Testis (tissue), 3 donors: ENCODE measurements around the gene STXBP1. TPM values are rescaled to one million over a fixed set of nuclear protein-coding genes. Genes with fewer than 3 reads are reported as not detected.
A peak's percentile ranks its signal among the peaks of the same experiment; 100 is the strongest.

ENCODE experiments used
- DNase-seq: peaks from one replicate; pipeline ENCODE4 v3.0.0-alpha.2; 2019
- H3K27ac ChIP-seq, 2 donors: fragments of 200-600 bp; sonication (generic); one replicate each; pipeline ENCODE4 v1.5.1; 2019
- H3K27me3 ChIP-seq: fragments of 200-600 bp; sonication (generic); one replicate; pipeline ENCODE4 v1.5.1; 2019
- H3K36me3 ChIP-seq: fragments of 200-600 bp; sonication (generic); one replicate; pipeline ENCODE4 v1.5.1; 2017; ENCODE audit warnings: low read depth; ENCODE audit errors: missing control alignments
- H3K4me1 ChIP-seq: fragments of 200-600 bp; sonication (generic); one replicate; pipeline ENCODE4 v1.5.1; 2019
- H3K4me3 ChIP-seq, 2 donors: fragments of 200-600 bp; sonication (generic); one replicate each; pipeline ENCODE4 v1.5.1; 2017 to 2019
- H3K9me3 ChIP-seq: fragments of 200-600 bp; sonication (generic); one replicate; pipeline ENCODE4 v1.5.1; 2017
- CTCF ChIP-seq, 3 experiments: fragments of 450-650 bp in 2 of 3; fragments of 200-600 bp in 1 of 3; sonication (generic) in 1 of 3; IDR thresholded peaks; one replicate each; pipeline ENCODE4 v1.5.1; 2016 to 2019; ENCODE audit warnings: antibody characterized with exemption in 3 of 3, mild to moderate bottlenecking in 2 of 3, moderate library complexity in 1 of 3
- POLR2A ChIP-seq: fragments of 450-650 bp; IDR thresholded peaks from one replicate; pipeline ENCODE4 v1.6.1; 2017; ENCODE audit warnings: antibody characterized with exemption, mild to moderate bottlenecking, moderate library complexity
- WGBS, 2 donors: methylation state at CpG; one replicate each; pipeline ENCODE4 v1.1.5; 2018; 5-methylcytosine and 5-hydroxymethylcytosine counted together
- intact Hi-C: fragments of 100-400 bp; cut with DNase I; formaldehyde crosslinking; loops from one replicate; pipeline ENCODE4 v1.15.1; 2023; ENCODE audit warnings: low total_unique reads
- polyA plus RNA-seq: library from polyadenylated mRNA; stranded (reverse); fragments of 350-450 nt; fragmentation: Illumina TruSeq; extraction: RNeasy Lipid Tissue Mini Kit (QIAGEN cat#74804); gene quantifications from one replicate; pipeline ENCODE4 v1.2.3, GENCODE V29; 2014; ENCODE audit warnings: low read depth, low replicate concordance; ENCODE audit not compliant: insufficient read depth
- total RNA-seq, 2 donors: library from RNA; depleted of rRNA; stranded (reverse); fragments of >200 nt; gene quantifications; one replicate each; pipeline ENCODE4 v1.2.3, GENCODE V29; 2016

Gene STXBP1
- total and polyA plus RNA-seq, 3 donors from 2014 or later: 21.2 to 36.1 (median 33.1) TPM

DNA sequence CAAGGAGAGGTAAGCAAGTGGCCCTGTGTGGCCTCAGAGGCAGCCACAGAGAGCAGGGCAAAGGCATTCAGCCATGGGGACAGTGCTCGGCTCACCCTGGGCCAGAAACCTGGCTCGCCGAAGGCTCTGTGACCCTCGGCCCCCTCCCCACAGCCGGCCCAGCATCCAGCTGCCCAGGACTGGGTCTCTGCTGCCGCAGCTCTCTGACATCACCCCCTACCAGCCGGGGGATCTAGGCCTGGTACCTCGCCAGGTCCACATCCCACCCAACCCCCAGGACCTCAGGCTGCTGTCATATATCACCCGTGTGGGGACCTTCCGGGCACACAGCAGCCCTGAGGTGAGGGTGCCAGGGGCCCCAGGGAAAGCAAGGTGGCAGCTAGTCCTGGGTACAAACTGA, 100.8 kb downstream of the STXBP1 start:
- Histone ChIP-seq H3K9me3 (no peaks in the 10 kb centered on the region), H3K27me3 (no peaks in the 10 kb centered on the region), H3K36me3 (no peaks in the 10 kb centered on the region), H3K4me3 (no peak overlapping the region), H3K27ac (peak overlapping the region in 1 of 2 donors; percentile 55), H3K4me1 (peaks cover 31% of the 10 kb centered on the region)
- 89% methylated on average over 10 of the region's 10 CpGs; no CpG with 5 or more reads in 1 of the 2 donors for WGBS, 2 donors
- intact Hi-C loops: no loop called here
- TF ChIP-seq POLR2A (no peak), CTCF (IDR thresholded peaks at IDR 0.05) (no peak)
- no peak for DNase-seq

- peak overlapping the region in 1 of 2 donors; percentile 46 for H3K27ac ChIP-seq
- no peaks in the 10 kb centered on the region for H3K27me3 ChIP-seq
- no peaks in the 10 kb centered on the region for H3K9me3 ChIP-seq
- peak overlapping the region; percentile 67 to 71 for H3K4me3 ChIP-seq
- no peak for DNase-seq
- WGBS, 2 donors: 67 to 71% methylated on average over 14 to 17 of the region's 19 CpGs
- H3K36me3 ChIP-seq: no peaks in the 10 kb centered on the region
- H3K4me1 ChIP-seq: peaks cover 31% of the 10 kb centered on the region
- intact Hi-C loops: no loop called here
- TF ChIP-seq CTCF (IDR thresholded peaks at IDR 0.05) (no peak), POLR2A (no peak)
Observed at GRCh38 chr9:127714020-127714750, 102.1 kb downstream of the STXBP1 start.

GRCh38 chr9:127714951-127715469, 102.9 kb downstream of the STXBP1 start:
- DNase-seq: no peak
- peaks cover 31% of the 10 kb centered on the region for H3K4me1 ChIP-seq
- peak overlapping the region; percentile 46 to 77 for H3K27ac ChIP-seq
- H3K36me3 ChIP-seq: no peaks in the 10 kb centered on the region
- intact Hi-C loops: no loop called here
- TF ChIP-seq CTCF (IDR thresholded peaks at IDR 0.05) (no peak), POLR2A (no peak)
- peak overlapping the region; percentile 67 to 71 for H3K4me3 ChIP-seq
- H3K27me3 ChIP-seq: no peaks in the 10 kb centered on the region
- no peaks in the 10 kb centered on the region for H3K9me3 ChIP-seq
- WGBS, 2 donors: 0% methylated on average over 7 to 16 of the region's 44 CpGs

- no peak for TF ChIP-seq POLR2A
- TF ChIP-seq CTCF (IDR thresholded peaks at IDR 0.05): no peak
- Histone ChIP-seq H3K4me1 (peaks cover 27% of the 10 kb centered on the region), H3K4me3 (peak within 1 kb of the TSS; percentile 67 to 71), H3K9me3 (no peaks in the 10 kb centered on the region), H3K27ac (peak within 1 kb of the TSS; percentile 46 to 77), H3K27me3 (no peaks in the 10 kb centered on the region), H3K36me3 (no peaks in the 10 kb centered on the region)
- intact Hi-C loops: no loop called here
- WGBS, 2 donors: 1 to 2% methylated on average over 27 to 65 of the region's 65 CpGs
- peak; percentile 98 for DNase-seq
Observed at GRCh38 chr9:127715470-127716337, 103.6 kb downstream of the STXBP1 start, which contains the start of the genes PTRH1 and TTC16. Gene PTRH1, minus strand, starts transcription at chr9:127715663. Its CDS starts 24 bp downstream, at chr9:127715639. Gene TTC16, plus strand, starts transcription at chr9:127716079. Its CDS starts 67 bp downstream, at chr9:127716146.
